Dedifferentiated amniotic fluid mesenchymal stem cell (primary cell): ENCODE data around the gene TMOD1.

Source experiments
- DNase-seq: peaks from one replicate; pipeline ENCODE4 v3.0.0-alpha.2; 2016; ENCODE audit errors: extremely low spot score

TMOD1 gene

GRCh38 chr9:97635026-97635425, 133.6 kb downstream of the TMOD1 start:
- no peak for DNase-seq

- no peak for DNase-seq
Observed at GRCh38 chr9:97636903-97637302, 135.4 kb downstream of the TMOD1 start.

GRCh38 chr9:97638666-97639065, 137.2 kb downstream of the TMOD1 start:
- DNase-seq = no peak

- no peak for DNase-seq
Observed at GRCh38 chr9:97640325-97640724, 138.9 kb downstream of the TMOD1 start.

- no peak for DNase-seq
Observed at GRCh38 chr9:97645720-97646119, 144.3 kb downstream of the TMOD1 start.

GRCh38 chr9:97647996-97648395, 146.5 kb downstream of the TMOD1 start:
- DNase-seq = no peak
